ENCODE measurements around the gene KLHL6. TPM values are rescaled to one million over a fixed set of nuclear protein-coding genes. Genes with fewer than 3 reads are reported as not detected.

The KLHL6 gene
- total RNA-seq, 1 experiment from 2014 or later: not detected

DNA sequence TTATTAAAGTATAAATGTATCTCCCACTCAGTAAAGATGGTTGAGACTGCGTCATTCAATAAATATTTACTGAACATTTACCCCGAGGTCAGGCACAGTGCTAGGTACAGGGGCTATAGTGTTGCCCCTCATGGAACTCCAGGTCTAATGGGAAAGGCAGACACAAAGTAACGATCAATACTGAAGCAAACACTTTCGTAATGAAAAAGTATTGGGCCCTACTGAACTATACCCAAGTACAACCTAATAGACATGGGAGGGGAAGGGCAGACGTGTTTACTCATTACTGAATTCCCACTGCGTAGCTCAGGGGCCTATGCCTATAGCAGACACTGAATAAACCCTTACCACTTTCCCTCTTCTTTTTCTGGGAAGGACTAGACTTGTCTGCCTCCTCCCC lies 56.9 kb downstream of the KLHL6 start:
- CTCF ChIA-PET: no interaction called here

DNA sequence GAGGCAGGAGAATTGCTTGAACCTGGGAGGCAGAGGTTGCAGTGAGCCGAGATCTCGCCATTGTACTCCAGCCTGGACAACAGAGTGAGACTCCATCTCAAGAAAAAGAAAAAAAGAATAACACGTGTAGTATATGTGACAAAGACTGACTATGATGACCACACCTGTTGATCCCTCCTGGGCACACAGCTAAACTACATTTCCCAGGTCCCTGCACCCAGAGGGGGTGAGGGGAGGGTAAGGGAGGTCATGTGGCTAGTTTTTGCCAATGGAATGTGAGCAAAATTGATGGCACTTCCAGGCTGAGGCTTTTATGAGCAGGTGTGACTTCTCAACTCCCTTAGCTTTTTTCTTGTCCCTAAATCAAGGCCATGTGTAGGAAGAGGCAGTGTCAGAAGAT lies 58.2 kb downstream of the KLHL6 start:
- no peak for DNase-seq (ENCODE audit: unreplicated experiment)
- Mint-ChIP-seq H3K4me3 (ENCODE audit: unreplicated experiment) (no peak overlapping the region), H3K27ac (ENCODE audit: low read depth, unreplicated experiment) (no peak overlapping the region), H3K36me3 (ENCODE audit: insufficient read depth, unreplicated experiment) (no peaks in the 10 kb centered on the region), H3K27me3 (ENCODE audit: insufficient read depth, unreplicated experiment) (peaks cover 16% of the 10 kb centered on the region), H3K9me3 (ENCODE audit: unreplicated experiment) (no peaks in the 10 kb centered on the region), H3K4me1 (ENCODE audit: insufficient read depth, unreplicated experiment) (peaks cover 7% of the 10 kb centered on the region)
- intact Hi-C loops (cut with micrococcal nuclease): no loop called here
- CTCF ChIA-PET: interaction anchor here (0.6 to 1.0 kb wide), 5 partner anchors 9 to 312 kb away, joined by 3 to 4 read pairs (median 3); no protein-coding TSS in a partner anchor
- TF ChIP-seq, protein P1, sequence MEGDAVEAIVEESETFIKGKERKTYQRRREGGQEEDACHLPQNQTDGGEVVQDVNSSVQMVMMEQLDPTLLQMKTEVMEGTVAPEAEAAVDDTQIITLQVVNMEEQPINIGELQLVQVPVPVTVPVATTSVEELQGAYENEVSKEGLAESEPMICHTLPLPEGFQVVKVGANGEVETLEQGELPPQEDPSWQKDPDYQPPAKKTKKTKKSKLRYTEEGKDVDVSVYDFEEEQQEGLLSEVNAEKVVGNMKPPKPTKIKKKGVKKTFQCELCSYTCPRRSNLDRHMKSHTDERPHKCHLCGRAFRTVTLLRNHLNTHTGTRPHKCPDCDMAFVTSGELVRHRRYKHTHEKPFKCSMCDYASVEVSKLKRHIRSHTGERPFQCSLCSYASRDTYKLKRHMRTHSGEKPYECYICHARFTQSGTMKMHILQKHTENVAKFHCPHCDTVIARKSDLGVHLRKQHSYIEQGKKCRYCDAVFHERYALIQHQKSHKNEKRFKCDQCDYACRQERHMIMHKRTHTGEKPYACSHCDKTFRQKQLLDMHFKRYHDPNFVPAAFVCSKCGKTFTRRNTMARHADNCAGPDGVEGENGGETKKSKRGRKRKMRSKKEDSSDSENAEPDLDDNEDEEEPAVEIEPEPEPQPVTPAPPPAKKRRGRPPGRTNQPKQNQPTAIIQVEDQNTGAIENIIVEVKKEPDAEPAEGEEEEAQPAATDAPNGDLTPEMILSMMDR (IDR thresholded peaks at IDR 0.05; ENCODE audit: unreplicated experiment): no peak
- BruUV-seq (replicated peaks): no TSS peak
- POLR2A ChIA-PET: no interaction called here

More for the DNA sequence above, 56.9 kb downstream of the KLHL6 start:
- TF ChIP-seq, protein P1 (IDR thresholded peaks at IDR 0.05; ENCODE audit: unreplicated experiment): no peak
- H3K9me3 Mint-ChIP-seq (ENCODE audit: unreplicated experiment): no peaks in the 10 kb centered on the region
- intact Hi-C loops (cut with micrococcal nuclease): no loop called here
- no peaks in the 10 kb centered on the region for H3K36me3 Mint-ChIP-seq (ENCODE audit: insufficient read depth, unreplicated experiment)
- no peak overlapping the region for H3K4me3 Mint-ChIP-seq (ENCODE audit: unreplicated experiment)
- H3K27me3 Mint-ChIP-seq (ENCODE audit: insufficient read depth, unreplicated experiment): peaks cover 9% of the 10 kb centered on the region
- no peak for DNase-seq (ENCODE audit: unreplicated experiment)
- no peaks in the 10 kb centered on the region for H3K4me1 Mint-ChIP-seq (ENCODE audit: insufficient read depth, unreplicated experiment)
- no TSS peak for BruUV-seq (replicated peaks)
- POLR2A ChIA-PET: no interaction called here
- H3K27ac Mint-ChIP-seq (ENCODE audit: low read depth, unreplicated experiment): no peak overlapping the region

DNA sequence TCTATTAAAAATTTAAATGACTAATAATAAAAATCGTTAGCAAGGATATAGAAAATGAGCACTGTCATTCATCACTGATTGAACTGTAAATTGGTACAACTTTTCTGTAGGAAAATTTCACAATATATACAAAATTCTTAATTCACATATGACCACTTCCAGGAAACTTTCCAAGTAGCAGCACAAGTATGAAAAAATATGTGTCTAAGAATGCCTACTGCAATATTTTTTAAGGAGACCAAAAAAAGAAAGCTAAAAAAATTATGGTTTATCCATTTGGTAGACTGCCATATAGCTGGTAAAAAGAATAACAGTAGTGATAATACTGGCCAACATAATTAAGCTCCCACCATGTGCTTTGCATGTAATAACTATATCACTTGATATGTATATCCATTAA lies 59.2 kb downstream of the KLHL6 start:
- BruUV-seq (replicated peaks): no TSS peak
- peaks cover 7% of the 10 kb centered on the region for H3K4me1 Mint-ChIP-seq (ENCODE audit: insufficient read depth, unreplicated experiment)
- H3K4me3 Mint-ChIP-seq (ENCODE audit: unreplicated experiment): no peak overlapping the region
- ChIA-PET POLR2A (no interaction called here), CTCF (no interaction called here)
- no peaks in the 10 kb centered on the region for H3K9me3 Mint-ChIP-seq (ENCODE audit: unreplicated experiment)
- H3K27me3 Mint-ChIP-seq (ENCODE audit: insufficient read depth, unreplicated experiment): peaks cover 16% of the 10 kb centered on the region
- no peak overlapping the region for H3K27ac Mint-ChIP-seq (ENCODE audit: low read depth, unreplicated experiment)
- H3K36me3 Mint-ChIP-seq (ENCODE audit: insufficient read depth, unreplicated experiment): no peaks in the 10 kb centered on the region
- TF ChIP-seq, protein P1 (IDR thresholded peaks at IDR 0.05; ENCODE audit: unreplicated experiment): no peak
- intact Hi-C loops (cut with micrococcal nuclease): no loop called here
- no peak for DNase-seq (ENCODE audit: unreplicated experiment)

DNA sequence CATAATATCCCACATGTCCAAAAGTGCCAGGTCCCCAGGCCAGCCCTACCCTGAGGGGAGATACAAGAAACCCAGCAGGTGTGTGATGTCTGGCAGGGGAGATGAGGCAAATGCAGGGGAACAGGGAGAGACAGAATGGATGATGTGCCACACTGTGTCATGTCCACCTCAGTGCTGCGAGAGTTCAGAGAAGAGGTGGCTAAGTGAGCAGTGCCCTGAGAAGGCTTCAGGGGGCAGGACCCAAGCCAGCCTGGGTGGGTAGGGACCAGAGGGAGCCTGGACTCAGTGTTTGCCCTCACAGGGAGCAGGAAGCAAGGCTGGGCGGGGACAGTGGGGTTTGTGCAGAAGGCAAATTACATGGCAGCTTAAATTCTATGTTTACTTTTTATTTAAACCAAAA lies 61.2 kb downstream of the KLHL6 start:
- Mint-ChIP-seq H3K27me3 (ENCODE audit: insufficient read depth, unreplicated experiment) (peaks cover 16% of the 10 kb centered on the region), H3K36me3 (ENCODE audit: insufficient read depth, unreplicated experiment) (no peaks in the 10 kb centered on the region), H3K4me1 (ENCODE audit: insufficient read depth, unreplicated experiment) (peaks cover 7% of the 10 kb centered on the region), H3K9me3 (ENCODE audit: unreplicated experiment) (no peaks in the 10 kb centered on the region), H3K4me3 (ENCODE audit: unreplicated experiment) (no peak overlapping the region), H3K27ac (ENCODE audit: low read depth, unreplicated experiment) (no peak overlapping the region)
- TF ChIP-seq, protein P1 (IDR thresholded peaks at IDR 0.05; ENCODE audit: unreplicated experiment): no peak
- no TSS peak for BruUV-seq (replicated peaks)
- intact Hi-C loops (cut with micrococcal nuclease): no loop called here
- ChIA-PET CTCF (interaction anchor here (0.5 to 1.4 kb wide), 3 partner anchors 15 to 279 kb away, joined by 3 to 5 read pairs (median 4); no protein-coding TSS in a partner anchor), POLR2A (no interaction called here)
- no peak for DNase-seq (ENCODE audit: unreplicated experiment)
